Measurements from ENCODE around the gene ATRIP.

- TF ChIP-seq, protein P1, sequence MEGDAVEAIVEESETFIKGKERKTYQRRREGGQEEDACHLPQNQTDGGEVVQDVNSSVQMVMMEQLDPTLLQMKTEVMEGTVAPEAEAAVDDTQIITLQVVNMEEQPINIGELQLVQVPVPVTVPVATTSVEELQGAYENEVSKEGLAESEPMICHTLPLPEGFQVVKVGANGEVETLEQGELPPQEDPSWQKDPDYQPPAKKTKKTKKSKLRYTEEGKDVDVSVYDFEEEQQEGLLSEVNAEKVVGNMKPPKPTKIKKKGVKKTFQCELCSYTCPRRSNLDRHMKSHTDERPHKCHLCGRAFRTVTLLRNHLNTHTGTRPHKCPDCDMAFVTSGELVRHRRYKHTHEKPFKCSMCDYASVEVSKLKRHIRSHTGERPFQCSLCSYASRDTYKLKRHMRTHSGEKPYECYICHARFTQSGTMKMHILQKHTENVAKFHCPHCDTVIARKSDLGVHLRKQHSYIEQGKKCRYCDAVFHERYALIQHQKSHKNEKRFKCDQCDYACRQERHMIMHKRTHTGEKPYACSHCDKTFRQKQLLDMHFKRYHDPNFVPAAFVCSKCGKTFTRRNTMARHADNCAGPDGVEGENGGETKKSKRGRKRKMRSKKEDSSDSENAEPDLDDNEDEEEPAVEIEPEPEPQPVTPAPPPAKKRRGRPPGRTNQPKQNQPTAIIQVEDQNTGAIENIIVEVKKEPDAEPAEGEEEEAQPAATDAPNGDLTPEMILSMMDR (IDR thresholded peaks at IDR 0.05; ENCODE audit: low read depth, low read length, poor library complexity, severe bottlenecking), result no peak
- no peak for TF ChIP-seq EZH2phosphoT487 (IDR thresholded peaks at IDR 0.05; ENCODE audit: borderline replicate concordance, low read length)
Observed at GRCh38 chr3:48441940-48442339, 4.6 kb upstream of the ATRIP start.
